Endodermal cell (in vitro differentiated cells): ENCODE results near the gene NRXN2. TPM values are rescaled to one million over a fixed set of nuclear protein-coding genes. Genes with fewer than 3 reads are reported as not detected.

ENCODE experiments used
- DNase-seq: peaks from one replicate; pipeline ENCODE4 v3.0.0-alpha.2; 2017
- H3K27ac ChIP-seq: 2 replicates; pipeline ENCODE4 v1.5.1; 2013; ENCODE audit warnings: mild to moderate bottlenecking, low read depth, low read length, moderate library complexity
- H3K27me3 ChIP-seq: 2 replicates; pipeline ENCODE4 v1.6.1; 2013; ENCODE audit warnings: mild to moderate bottlenecking, low read length, moderate library complexity; ENCODE audit not compliant: insufficient read depth, control insufficient read depth, poor library complexity, severe bottlenecking
- H3K36me3 ChIP-seq: 2 replicates; pipeline ENCODE4 v1.7.0; 2013; ENCODE audit warnings: mild to moderate bottlenecking, low read length, moderate library complexity; ENCODE audit not compliant: control insufficient read depth, insufficient read depth
- H3K4me1 ChIP-seq: one replicate; pipeline ENCODE4 v1.7.0; 2013; ENCODE audit warnings: low read length; ENCODE audit not compliant: control insufficient read depth, insufficient read depth
- H3K4me3 ChIP-seq: 2 replicates; pipeline ENCODE4 v1.5.1; 2013; ENCODE audit warnings: mild to moderate bottlenecking, low read length, moderate library complexity
- H3K9ac ChIP-seq: 2 replicates; pipeline ENCODE4 v1.6.1; 2013; ENCODE audit warnings: mild to moderate bottlenecking, low read length, moderate library complexity; ENCODE audit not compliant: poor library complexity, severe bottlenecking; ENCODE audit errors: extremely low read depth
- H3K9me3 ChIP-seq: 2 replicates; pipeline ENCODE4 v1.6.1; 2013; ENCODE audit warnings: mild to moderate bottlenecking, low read length, moderate library complexity; ENCODE audit not compliant: control insufficient read depth
- H3K27ac Mint-ChIP-seq: 2 replicates; pipeline ENCODE4 v1.8.0; 2020; ENCODE audit warnings: mixed read lengths
- H3K27me3 Mint-ChIP-seq: 2 replicates; pipeline ENCODE4 v1.8.0; 2021; ENCODE audit warnings: mild to moderate bottlenecking, mixed read lengths; ENCODE audit not compliant: insufficient read depth
- H3K36me3 Mint-ChIP-seq: 2 replicates; pipeline ENCODE4 v1.8.0; 2020; ENCODE audit warnings: low read depth, mixed read lengths
- H3K4me1 Mint-ChIP-seq: 2 replicates; pipeline ENCODE4 v1.8.0; 2020; ENCODE audit warnings: mixed read lengths
- H3K4me3 Mint-ChIP-seq: 2 replicates; pipeline ENCODE4 v1.8.0; 2020; ENCODE audit warnings: mild to moderate bottlenecking, moderate library complexity, mixed read lengths
- H3K9me3 Mint-ChIP-seq: 2 replicates; pipeline ENCODE4 v1.8.0; 2020; ENCODE audit warnings: mild to moderate bottlenecking, mixed read lengths
- CTCF ChIP-seq: fragments of 200-600 bp; sonication (generic); conservative IDR thresholded peaks from 2 replicates; pipeline ENCODE4 v1.5.0; 2021; ENCODE audit warnings: antibody characterized with exemption, mild to moderate bottlenecking
- WGBS, 2 experiments: methylation state at CpG; one replicate each; pipeline versions ENCODE4 v1.1.5 to v1.1.7; 2013; ENCODE audit warnings: missing lambda C conversion rate in 2 of 2, mixed read lengths in 1 of 2; ENCODE audit not compliant: insufficient coverage in 1 of 2, insufficient read length in 1 of 2; 5-methylcytosine and 5-hydroxymethylcytosine counted together
- total RNA-seq, 2 donors: library from RNA; stranded (reverse); fragmentation: NEBNext Ultra II Directional in 1 of 2; extraction: Animal tissue kit (Norgen Biotek cat#: 25700) in 1 of 2; gene quantifications; 2 replicates in 1 of 2; 3 replicates in 1 of 2; pipeline ENCODE4 v1.2.1, GENCODE V29; 2021

The NRXN2 gene
- total RNA-seq, 2 donors from 2014 or later, result 1.00 to 1.5 TPM

DNA sequence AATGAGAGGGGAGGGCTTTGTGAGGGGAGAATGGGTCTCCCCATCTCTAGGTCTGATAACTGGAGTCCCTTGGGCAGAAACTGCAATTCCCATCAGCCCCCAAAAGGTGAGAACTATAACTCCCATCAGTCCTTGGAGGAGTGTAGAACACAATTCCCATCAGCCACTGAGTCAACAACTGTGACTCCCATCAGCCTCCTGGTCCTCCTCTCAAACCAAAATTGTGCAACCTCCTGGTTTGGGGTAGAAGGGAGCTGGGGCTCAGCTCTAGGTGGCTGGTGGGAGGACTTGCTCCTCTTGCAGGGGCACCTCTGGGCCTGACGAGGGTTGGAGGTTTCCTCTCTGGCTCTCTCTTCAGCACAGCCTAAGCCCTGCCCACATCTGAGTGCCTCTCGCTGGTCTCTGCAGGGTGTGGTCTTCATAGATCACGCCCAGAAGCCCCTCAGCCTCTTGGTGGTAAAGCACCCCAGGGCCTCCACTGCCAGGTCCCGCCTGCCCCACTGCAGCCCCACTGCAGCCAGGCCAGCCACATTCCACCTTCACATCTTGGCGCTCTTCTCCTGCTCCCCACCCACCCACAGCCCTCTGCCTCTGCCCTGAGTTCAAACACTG, 113.5 kb downstream of the NRXN2 start:
- no peaks in the 10 kb centered on the region for H3K36me3 Mint-ChIP-seq
- WGBS, 2 experiments, result 90 to 100% methylated on average over 4 to 5 of the region's 5 CpGs
- H3K27me3 ChIP-seq, result no peaks in the 10 kb centered on the region
- H3K4me3 ChIP-seq, result no peak overlapping the region
- DNase-seq, result no peak
- H3K9me3 Mint-ChIP-seq, result no peaks in the 10 kb centered on the region
- H3K9me3 ChIP-seq, result no peaks in the 10 kb centered on the region
- H3K9ac ChIP-seq, result no peak overlapping the region
- TF ChIP-seq CTCF, result no peak
- H3K4me1 Mint-ChIP-seq, result peaks cover 12% of the 10 kb centered on the region
- H3K4me3 Mint-ChIP-seq, result no peak overlapping the region
- peaks cover 9% of the 10 kb centered on the region for H3K27me3 Mint-ChIP-seq
- no peaks in the 10 kb centered on the region for H3K36me3 ChIP-seq
- no peaks in the 10 kb centered on the region for H3K4me1 ChIP-seq
- H3K27ac ChIP-seq, result no peak overlapping the region
- H3K27ac Mint-ChIP-seq, result no peak overlapping the region

GRCh38 chr11:64608636-64609035, 114.4 kb downstream of the NRXN2 start:
- Mint-ChIP-seq H3K9me3 (no peaks in the 10 kb centered on the region), H3K27ac (no peak overlapping the region), H3K36me3 (no peaks in the 10 kb centered on the region), H3K4me3 (no peak overlapping the region), H3K27me3 (peaks cover 6% of the 10 kb centered on the region), H3K4me1 (peaks cover 4% of the 10 kb centered on the region)
- no peaks in the 10 kb centered on the region for H3K9me3 ChIP-seq
- no peaks in the 10 kb centered on the region for H3K27me3 ChIP-seq
- H3K4me3 ChIP-seq, result no peak overlapping the region
- no peaks in the 10 kb centered on the region for H3K4me1 ChIP-seq
- H3K36me3 ChIP-seq, result no peaks in the 10 kb centered on the region
- no peak overlapping the region for H3K27ac ChIP-seq
- 83 to 93% methylated on average over 10 to 12 of the region's 12 CpGs for WGBS, 2 experiments
- H3K9ac ChIP-seq, result no peak overlapping the region
- no peak for DNase-seq
- TF ChIP-seq CTCF, result no peak

- H3K36me3 ChIP-seq, result no peaks in the 10 kb centered on the region
- H3K27me3 Mint-ChIP-seq, result peaks cover 5% of the 10 kb centered on the region
- no peaks in the 10 kb centered on the region for H3K9me3 ChIP-seq
- WGBS, 2 experiments, result 90 to 96% methylated on average over 13 to 15 of the region's 18 CpGs
- no peak for TF ChIP-seq CTCF
- H3K4me3 ChIP-seq, result no peak overlapping the region
- H3K36me3 Mint-ChIP-seq, result no peaks in the 10 kb centered on the region
- no peaks in the 10 kb centered on the region for H3K4me1 Mint-ChIP-seq
- no peak for DNase-seq
- H3K27ac ChIP-seq, result no peak overlapping the region
- no peak overlapping the region for H3K27ac Mint-ChIP-seq
- no peaks in the 10 kb centered on the region for H3K4me1 ChIP-seq
- H3K9ac ChIP-seq, result no peak overlapping the region
- H3K4me3 Mint-ChIP-seq, result no peak overlapping the region
- H3K27me3 ChIP-seq, result no peaks in the 10 kb centered on the region
- H3K9me3 Mint-ChIP-seq, result no peaks in the 10 kb centered on the region
Observed at GRCh38 chr11:64608046-64608445, 115.0 kb downstream of the NRXN2 start.
